Endothelial cell of umbilical vein (primary cell): ENCODE results near the gene KIF26B. TPM values are rescaled to one million over a fixed set of nuclear protein-coding genes. Genes with fewer than 3 reads are reported as not detected.

Experiments
- BruUV-seq: library from RNA; stranded (reverse); fragments of 400-500 nt; replicated peaks from 2 replicates; lab custom pipeline; 2021; lab: Mats Ljungman, UMichigan
- CTCF ChIA-PET: fragments of 300-600, 350-600 bp; sonication (Branson Sonifier 250); formaldehyde crosslinking; loops from one replicate; lab custom pipeline; 2021; ENCODE audit warnings: antibody characterized with exemption, inconsistent platforms; lab: Charles Lee
- POLR2A ChIA-PET: fragments of 300-600, 350-600 bp; sonication (Branson Sonifier 250); formaldehyde crosslinking; loops from one replicate; lab custom pipeline; 2021; ENCODE audit warnings: antibody characterized with exemption, inconsistent platforms; lab: Charles Lee
- DNase-seq: peaks from one replicate; pipeline ENCODE4 v3.0.0-alpha.2; 2011; ENCODE audit warnings: low read depth, low spot score
- FAIRE-seq: peaks from 2 replicates; lab custom pipeline; 2011; peaks lifted over from hg19 to GRCh38; lab: Jason Lieb, UNC
- H2AFZ ChIP-seq: 2 replicates; pipeline ENCODE4 v1.6.0; 2012; ENCODE audit warnings: low read depth, low read length, control low read depth, inconsistent platforms
- H3K27ac ChIP-seq: 2 replicates; pipeline ENCODE4 v1.5.1; 2011; ENCODE audit warnings: low read depth, mild to moderate bottlenecking, control low read depth, low read length, moderate library complexity; ENCODE audit not compliant: insufficient read depth
- H3K27me3 ChIP-seq, 2 experiments: 2 replicates each; pipeline versions ENCODE4 v1.6.0 to v1.6.1; 2011; ENCODE audit warnings: low read length in 2 of 2, mixed read lengths in 1 of 2; ENCODE audit not compliant: control insufficient read depth in 2 of 2, insufficient read depth in 2 of 2
- H3K36me3 ChIP-seq, 2 experiments: 2 replicates in 1 of 2; 3 replicates in 1 of 2; pipeline ENCODE4 v1.5.1; 2011; ENCODE audit warnings: low read length in 2 of 2, mild to moderate bottlenecking in 1 of 2, moderate library complexity in 1 of 2; ENCODE audit not compliant: control insufficient read depth in 2 of 2, insufficient read depth in 2 of 2; ENCODE audit errors: extremely low read depth in 1 of 2
- H3K4me1 ChIP-seq: 3 replicates; pipeline ENCODE4 v1.5.1; 2011; ENCODE audit warnings: mild to moderate bottlenecking, low read length; ENCODE audit not compliant: control insufficient read depth, insufficient read depth; ENCODE audit errors: extremely low read depth
- H3K4me2 ChIP-seq: 2 replicates; pipeline ENCODE4 v1.6.1; 2011; ENCODE audit warnings: low read length, control low read depth, mixed read lengths; ENCODE audit not compliant: insufficient read depth
- H3K4me3 ChIP-seq, 3 experiments: fragments of 200-600 bp in 1 of 3; sonication (generic), shearing (Covaris generic) in 1 of 3; replicated peaks in 1 of 3; 2 replicates each; pipeline ENCODE4 v1.5.1; 2011 to 2016; ENCODE audit warnings: control low read depth in 3 of 3, low read length in 3 of 3, mild to moderate bottlenecking in 2 of 3, inconsistent platforms in 1 of 3, low read depth in 1 of 3, moderate library complexity in 1 of 3; ENCODE audit not compliant: insufficient read depth in 1 of 3
- H3K79me2 ChIP-seq: 2 replicates; pipeline ENCODE4 v1.6.0; 2012; ENCODE audit warnings: low read length, inconsistent platforms; ENCODE audit not compliant: control insufficient read depth, insufficient read depth
- H3K9ac ChIP-seq: replicated peaks from 2 replicates; pipeline ENCODE3; 2011; ENCODE audit warnings: low read length, control low read depth; ENCODE audit not compliant: insufficient read depth; ENCODE audit errors: extremely low read depth
- H3K9me1 ChIP-seq: replicated peaks from 3 replicates; pipeline ENCODE4 v1.6.0; 2011; ENCODE audit warnings: mild to moderate bottlenecking, low read length; ENCODE audit not compliant: control insufficient read depth, insufficient read depth; ENCODE audit errors: extremely low read depth
- H3K9me3 ChIP-seq: replicated peaks from 2 replicates; pipeline ENCODE4 v1.5.1; 2012; ENCODE audit warnings: low read length, inconsistent platforms; ENCODE audit not compliant: control insufficient read depth, insufficient read depth
- H4K20me1 ChIP-seq: replicated peaks from 2 replicates; pipeline ENCODE3; 2011; ENCODE audit warnings: mild to moderate bottlenecking, low read length; ENCODE audit not compliant: control insufficient read depth, insufficient read depth; ENCODE audit errors: extremely low read depth
- CTCF ChIP-seq, 2 donors: IDR thresholded peaks; 1 replicate in 1 of 2; 2 replicates in 1 of 2; pipeline ENCODE4 v1.5.1; 2011; ENCODE audit warnings: low read length in 2 of 2, mild to moderate bottlenecking in 2 of 2, moderate library complexity in 2 of 2, control low read depth in 1 of 2, inconsistent platforms in 1 of 2, low read depth in 1 of 2; ENCODE audit not compliant: insufficient read depth in 1 of 2; ENCODE audit errors: extremely low read depth in 1 of 2
- EZH2 ChIP-seq: IDR thresholded peaks from 2 replicates; pipeline ENCODE4 v1.6.1; 2012; ENCODE audit warnings: borderline replicate concordance, low read depth, mild to moderate bottlenecking, moderate library complexity, low read length, inconsistent platforms; ENCODE audit not compliant: severe bottlenecking
- GATA2 ChIP-seq: IDR thresholded peaks from 2 replicates; pipeline ENCODE4 v1.7.0; 2011; ENCODE audit warnings: low read depth, mild to moderate bottlenecking, moderate library complexity, mixed read lengths, low read length; ENCODE audit not compliant: insufficient read length, insufficient read depth
- MAX ChIP-seq: IDR thresholded peaks from 2 replicates; pipeline ENCODE4 v1.6.1; 2011; ENCODE audit not compliant: insufficient read depth, insufficient read length
- POLR2A ChIP-seq: IDR thresholded peaks from 2 replicates; pipeline ENCODE4 v1.6.1; 2012; ENCODE audit warnings: low read depth, mild to moderate bottlenecking, control low read depth, low read length
- POLR2AphosphoS5 ChIP-seq: IDR thresholded peaks from 2 replicates; pipeline ENCODE4 v1.6.1; 2012; ENCODE audit warnings: low read depth, mild to moderate bottlenecking, control low read depth, low read length, moderate library complexity; ENCODE audit not compliant: insufficient read depth
- dilution Hi-C: fragments of 300-500 bp; cut with MboI; formaldehyde crosslinking; loops from one replicate; pipeline ENCODE4 v1.15.0; 2019; ENCODE audit warnings: low sequenced_read_pairs; ENCODE audit not compliant: extremely low pct_ligation_motif_present
- intact Hi-C: fragments of 100-400 bp; cut with micrococcal nuclease; formaldehyde crosslinking; loops from one replicate; pipeline ENCODE4 v1.10.0; 2022
- polyA plus RNA-seq, 4 experiments: library from polyadenylated mRNA; depleted of rRNA in 3 of 4; stranded (reverse) in 3 of 4; unstranded in 1 of 4; fragments of >200 nt; gene quantifications; 2 replicates each; pipeline versions ENCODE4 v1.2.1 to v1.2.3, GENCODE V29; 2011 to 2012; ENCODE audit warnings: missing spikeins in 1 of 4
- total RNA-seq: library from RNA; stranded (reverse); gene quantifications from 2 replicates; pipeline ENCODE4 v1.2.3, GENCODE V29; 2021

The KIF26B gene
- total and polyA plus RNA-seq, 2 donors (not counting 3 experiments of a cell fraction or from before 2014, with no cell fraction given) = 0.04 to 0.49 TPM

- no peaks in the 10 kb centered on the region for H3K79me2 ChIP-seq
- H3K36me3 ChIP-seq = no peaks in the 10 kb centered on the region
- H3K27ac ChIP-seq = no peak overlapping the region
- DNase-seq (peak; percentile 18), FAIRE-seq (no peak)
- no peaks in the 10 kb centered on the region for H3K9me1 ChIP-seq
- no TSS peak for BruUV-seq
- no peak overlapping the region for H3K9ac ChIP-seq
- peak overlapping the region; percentile 31 for H3K4me2 ChIP-seq
- H3K4me3 ChIP-seq = peak overlapping the region in 1 of 3 experiments; percentile 3
- no peaks in the 10 kb centered on the region for H3K4me1 ChIP-seq
- H3K27me3 ChIP-seq = peaks cover 8 to 11% of the 10 kb centered on the region in 2 experiments
- no peaks in the 10 kb centered on the region for H4K20me1 ChIP-seq
- TF ChIP-seq EZH2 (no peak), CTCF (IDR thresholded peaks at IDR 0.05; ENCODE audit: extremely low read depth in 1 of 2, insufficient read depth in 1 of 2, low read depth in 1 of 2, low read length in 2 of 2) (no peak), POLR2A (no peak), MAX (no peak), GATA2 (no peak), POLR2AphosphoS5 (no peak)
- peak overlapping the region; percentile 2 for H2AFZ ChIP-seq
- H3K9me3 ChIP-seq = no peaks in the 10 kb centered on the region
- dilution Hi-C loops (no loop called here), intact Hi-C loops (no loop called here)
- CTCF ChIA-PET = interaction anchor here (0.6 to 3.2 kb wide), 4 partner anchors 10 to 837 kb away, joined by 3 to 39 read pairs (median 4); partner anchors contain the start of gene KIF26B
- POLR2A ChIA-PET = no interaction called here
Observed at GRCh38 chr1:245166471-245166885, 11.7 kb downstream of the KIF26B start.
